Cerebellar nuclear complex (tissue), 1 donor: ENCODE results near the gene LMO4.

Source experiments
- DNase-seq, 2 experiments: peaks; one replicate each; lab custom pipeline; 2025; lab: John Stamatoyannopoulos, UW

The LMO4 gene

GRCh38 chr1:87328272-87329050 is at the start of gene LMO4:
TSS of gene LMO4 (plus strand) at chr1:87328880. CDS start at chr1:87332016, 3,136 bp downstream.
- peak; percentile 89 to 94 for DNase-seq

- DNase-seq: no peak
These were observed 49.2 kb upstream of the LMO4 start for GRCh38 chr1:87279536-87279875.

- no peak for DNase-seq
These were observed 48.6 kb upstream of the LMO4 start for GRCh38 chr1:87279966-87280535.

GRCh38 chr1:87284456-87285240 is 44.0 kb upstream of the LMO4 start:
- DNase-seq: no peak

GRCh38 chr1:87291107-87291506 is 37.6 kb upstream of the LMO4 start:
- DNase-seq: no peak

- no peak for DNase-seq
These were observed 35.8 kb upstream of the LMO4 start for GRCh38 chr1:87292684-87293493.

- DNase-seq: no peak
These were observed 34.0 kb upstream of the LMO4 start for GRCh38 chr1:87294633-87295032.

- DNase-seq: no peak
These were observed 33.1 kb upstream of the LMO4 start for GRCh38 chr1:87295445-87296110.

- no peak for DNase-seq
These were observed 32.5 kb upstream of the LMO4 start for GRCh38 chr1:87296206-87296605.

- no peak for DNase-seq
These were observed 29.0 kb upstream of the LMO4 start for GRCh38 chr1:87299661-87300060.

GRCh38 chr1:87300628-87301027 is 28.1 kb upstream of the LMO4 start:
- no peak for DNase-seq

- DNase-seq: no peak
These were observed 23.5 kb upstream of the LMO4 start for GRCh38 chr1:87305151-87305550.

GRCh38 chr1:87305762-87306161 is 22.9 kb upstream of the LMO4 start:
- no peak for DNase-seq

- no peak for DNase-seq
These were observed 21.4 kb upstream of the LMO4 start for GRCh38 chr1:87307306-87307705.

- DNase-seq: no peak
These were observed 20.7 kb upstream of the LMO4 start for GRCh38 chr1:87307931-87308330.

- no peak for DNase-seq
These were observed 14.6 kb upstream of the LMO4 start for GRCh38 chr1:87314091-87314490.

- DNase-seq: no peak
These were observed 10.5 kb upstream of the LMO4 start for GRCh38 chr1:87318056-87318650.

- DNase-seq: no peak
These were observed 9.9 kb upstream of the LMO4 start for GRCh38 chr1:87318806-87319205.

- peak in 1 of 2 experiments; percentile 62 for DNase-seq
These were observed 2.5 kb upstream of the LMO4 start for GRCh38 chr1:87325982-87326738.
